NCI-H1092 treated with DMSO at 0.1 percent for 48 hours (cell line): ENCODE measurements around the gene RTN4IP1.
"Not testable (repeated sequence)": the region's sequence is repeated elsewhere in the genome, so short reads cannot be mapped to it uniquely, and the experiment has no call there.

Experiments
- DNase-seq: peaks from one replicate; lab custom pipeline; 2025; lab: John Stamatoyannopoulos, UW

Gene RTN4IP1

GRCh38 chr6:106579281-106579680 lies 50.0 kb downstream of the RTN4IP1 start:
- DNase-seq = no peak

GRCh38 chr6:106574741-106575458 lies 54.4 kb downstream of the RTN4IP1 start:
- no peak for DNase-seq

GRCh38 chr6:106572875-106573585 lies 56.3 kb downstream of the RTN4IP1 start:
- no peak for DNase-seq

GRCh38 chr6:106572436-106572835 lies 56.9 kb downstream of the RTN4IP1 start:
- DNase-seq = no peak

GRCh38 chr6:106569428-106569827 lies 59.9 kb downstream of the RTN4IP1 start:
- no peak for DNase-seq

- no peak for DNase-seq
Observed at GRCh38 chr6:106568530-106568929, 60.8 kb downstream of the RTN4IP1 start.

- no peak for DNase-seq
Observed at GRCh38 chr6:106564476-106564875, 64.8 kb downstream of the RTN4IP1 start.

GRCh38 chr6:106563614-106564013 lies 65.7 kb downstream of the RTN4IP1 start:
- DNase-seq = no peak

GRCh38 chr6:106561686-106562405 lies 67.5 kb downstream of the RTN4IP1 start:
- no peak for DNase-seq

- no peak for DNase-seq
Observed at GRCh38 chr6:106560996-106561685, 68.2 kb downstream of the RTN4IP1 start.

- DNase-seq = not testable (repeated sequence)
Observed at GRCh38 chr6:106559659-106560058, 69.6 kb downstream of the RTN4IP1 start.

GRCh38 chr6:106558364-106558763 lies 70.9 kb downstream of the RTN4IP1 start:
- DNase-seq = no peak

- DNase-seq = no peak
Observed at GRCh38 chr6:106557837-106558236, 71.5 kb downstream of the RTN4IP1 start.

GRCh38 chr6:106556368-106556960 lies 72.8 kb downstream of the RTN4IP1 start:
- DNase-seq = no peak

- no peak for DNase-seq
Observed at GRCh38 chr6:106555767-106556166, 73.5 kb downstream of the RTN4IP1 start.

GRCh38 chr6:106553440-106553839 lies 75.9 kb downstream of the RTN4IP1 start:
- no peak for DNase-seq

GRCh38 chr6:106551155-106551554 lies 78.1 kb downstream of the RTN4IP1 start:
- no peak for DNase-seq

- no peak for DNase-seq
Observed at GRCh38 chr6:106549521-106549920, 79.8 kb downstream of the RTN4IP1 start.

- not testable (repeated sequence) for DNase-seq
Observed at GRCh38 chr6:106548926-106549455, 80.3 kb downstream of the RTN4IP1 start.

- no peak for DNase-seq
Observed at GRCh38 chr6:106547601-106548453, 81.5 kb downstream of the RTN4IP1 start.
